ENCODE measurements around the gene CNTNAP5.

DNA sequence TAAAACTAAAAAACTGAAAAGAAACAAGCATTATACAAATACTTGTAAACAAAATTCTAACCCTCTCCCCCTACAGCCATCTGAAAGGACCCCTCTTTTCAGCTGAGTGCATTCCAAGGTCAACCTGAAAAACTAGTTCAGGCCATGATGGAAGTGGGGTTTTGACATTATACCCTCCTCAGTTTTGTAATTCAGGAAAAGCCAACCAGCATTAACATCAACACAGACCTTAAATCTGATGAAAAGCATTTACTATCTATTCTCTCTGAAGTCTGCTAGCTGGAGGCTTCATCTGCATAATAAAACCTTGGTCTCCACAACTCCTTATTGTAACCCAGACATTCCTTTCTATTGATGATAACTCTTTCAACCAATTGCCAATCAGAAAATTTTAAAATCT lies 302.2 kb downstream of the CNTNAP5 start:
- no peak for TF ChIP-seq CTCF (IDR thresholded peaks at IDR 0.05)
- no peak for TF ChIP-seq POLR2A (IDR thresholded peaks at IDR 0.05)
